H9 (cell line): ENCODE results near the gene LAMB1. TPM values are rescaled to one million over a fixed set of nuclear protein-coding genes. Genes with fewer than 3 reads are reported as not detected.

Experiments used
- DNase-seq: peaks from one replicate; pipeline ENCODE4 v3.0.0-alpha.2; 2017
- H2AFZ ChIP-seq: one replicate; pipeline ENCODE4 v1.6.1; 2013; ENCODE audit warnings: mild to moderate bottlenecking, low read length, control low read depth, moderate library complexity
- H2AK5ac ChIP-seq: 2 replicates; pipeline ENCODE4 v1.6.1; 2013; ENCODE audit warnings: low read length, control low read depth, mixed read lengths; ENCODE audit not compliant: insufficient read length
- H2BK120ac ChIP-seq: one replicate; pipeline ENCODE4 v1.6.1; 2013; ENCODE audit warnings: low read depth, mild to moderate bottlenecking, low read length, control low read depth, inconsistent platforms; ENCODE audit not compliant: poor library complexity, severe bottlenecking
- H2BK12ac ChIP-seq: 2 replicates; pipeline ENCODE4 v1.6.1; 2013; ENCODE audit warnings: low read length, control low read depth, mixed read lengths, low read depth; ENCODE audit not compliant: insufficient read length
- H2BK15ac ChIP-seq: 2 replicates; pipeline ENCODE4 v1.6.1; 2013; ENCODE audit warnings: low read depth, low read length, control low read depth
- H2BK20ac ChIP-seq: one replicate; pipeline ENCODE4 v1.6.1; 2013; ENCODE audit warnings: low read depth, mild to moderate bottlenecking, low read length, control low read depth, inconsistent platforms; ENCODE audit not compliant: poor library complexity, severe bottlenecking
- H2BK5ac ChIP-seq: 2 replicates; pipeline ENCODE4 v1.6.1; 2013; ENCODE audit warnings: low read length, control low read depth, mixed read lengths; ENCODE audit not compliant: insufficient read length
- H3K14ac ChIP-seq: 2 replicates; pipeline ENCODE4 v1.6.1; 2013; ENCODE audit warnings: low read length, control low read depth; ENCODE audit not compliant: insufficient read depth
- H3K18ac ChIP-seq: 2 replicates; pipeline ENCODE4 v1.6.1; 2013; ENCODE audit warnings: low read depth, mild to moderate bottlenecking, mixed read lengths, low read length, control low read depth; ENCODE audit not compliant: insufficient read length
- H3K23ac ChIP-seq: 2 replicates; pipeline ENCODE4 v1.6.1; 2013; ENCODE audit warnings: low read length, control low read depth, mixed read lengths, low read depth; ENCODE audit not compliant: insufficient read length
- H3K23me2 ChIP-seq: 2 replicates; pipeline ENCODE4 v1.6.1; 2013; ENCODE audit warnings: low read depth, mild to moderate bottlenecking, mixed read lengths, low read length, control low read depth; ENCODE audit not compliant: insufficient read length, poor library complexity, severe bottlenecking
- H3K27ac ChIP-seq: 2 replicates; pipeline ENCODE4 v1.5.1; 2013; ENCODE audit warnings: low read length, control low read depth, mixed read lengths, low read depth; ENCODE audit not compliant: insufficient read length
- H3K27me3 ChIP-seq: 2 replicates; pipeline ENCODE4 v1.6.1; 2013; ENCODE audit warnings: low read length, control low read depth, inconsistent platforms; ENCODE audit not compliant: insufficient read depth
- H3K4ac ChIP-seq: 2 replicates; pipeline ENCODE4 v1.6.1; 2013; ENCODE audit warnings: low read depth, mild to moderate bottlenecking, control low read depth, inconsistent platforms, low read length, moderate library complexity
- H3K4me1 ChIP-seq: 2 replicates; pipeline ENCODE4 v1.6.1; 2013; ENCODE audit warnings: low read length, control low read depth, inconsistent platforms; ENCODE audit not compliant: insufficient read depth
- H3K4me2 ChIP-seq: 2 replicates; pipeline ENCODE4 v1.6.1; 2013; ENCODE audit warnings: low read length, control low read depth, mixed read lengths; ENCODE audit not compliant: insufficient read length, insufficient read depth
- H3K56ac ChIP-seq: 2 replicates; pipeline ENCODE4 v1.6.1; 2013; ENCODE audit warnings: low read depth, mild to moderate bottlenecking, mixed read lengths, low read length, control low read depth; ENCODE audit not compliant: insufficient read length
- H3K79me1 ChIP-seq: 2 replicates; pipeline ENCODE4 v1.6.1; 2013; ENCODE audit warnings: low read depth, mild to moderate bottlenecking, moderate library complexity, low read length, control low read depth, inconsistent platforms; ENCODE audit not compliant: insufficient read depth, poor library complexity, severe bottlenecking
- H3K79me2 ChIP-seq: 2 replicates; pipeline ENCODE4 v1.6.1; 2013; ENCODE audit warnings: low read length, control low read depth, inconsistent platforms; ENCODE audit not compliant: insufficient read depth
- H3K9ac ChIP-seq: 2 replicates; pipeline ENCODE4 v1.6.1; 2013; ENCODE audit warnings: low read length, control low read depth, mixed read lengths; ENCODE audit not compliant: insufficient read length; ENCODE audit errors: extremely low read depth
- H3K9me3 ChIP-seq: one replicate; pipeline ENCODE4 v1.6.1; 2013; ENCODE audit warnings: low read depth, low read length, inconsistent platforms; ENCODE audit not compliant: control insufficient read depth
- H3T11ph ChIP-seq: one replicate; pipeline ENCODE4 v1.6.1; 2013; ENCODE audit warnings: mild to moderate bottlenecking, low read length, control low read depth, inconsistent platforms
- H4K20me1 ChIP-seq: one replicate; pipeline ENCODE4 v1.6.1; 2013; ENCODE audit not compliant: control insufficient read depth, insufficient read length, insufficient read depth
- H4K5ac ChIP-seq: 2 replicates; pipeline ENCODE4 v1.6.1; 2013; ENCODE audit warnings: low read depth, mild to moderate bottlenecking, mixed read lengths, low read length, control low read depth; ENCODE audit not compliant: insufficient read length
- H4K8ac ChIP-seq: replicated peaks from 2 replicates; pipeline ENCODE4 v1.6.1; 2013; ENCODE audit warnings: low read length, control low read depth, mixed read lengths, low read depth; ENCODE audit not compliant: insufficient read length
- H4K91ac ChIP-seq: 2 replicates; pipeline ENCODE4 v1.6.1; 2013; ENCODE audit warnings: low read depth, mild to moderate bottlenecking, moderate library complexity, mixed read lengths, low read length, control low read depth; ENCODE audit not compliant: insufficient read length
- H3K27ac Mint-ChIP-seq, 3 experiments: 2 replicates in 2 of 3; 3 replicates in 1 of 3; pipeline ENCODE4 v1.8.0; 2020 to 2021; ENCODE audit warnings: mixed read lengths in 3 of 3, mild to moderate bottlenecking in 1 of 3, moderate library complexity in 1 of 3
- H3K27me3 Mint-ChIP-seq: 2 replicates; pipeline ENCODE4 v1.8.0; 2021; ENCODE audit warnings: low read depth, mild to moderate bottlenecking, moderate library complexity, mixed read lengths
- H3K36me3 Mint-ChIP-seq, 3 experiments: 2 replicates in 2 of 3; 3 replicates in 1 of 3; pipeline ENCODE4 v1.8.0; 2020 to 2021; ENCODE audit warnings: low read depth in 3 of 3, mixed read lengths in 3 of 3; ENCODE audit not compliant: insufficient read depth in 1 of 3
- H3K4me1 Mint-ChIP-seq, 2 experiments: 2 replicates each; pipeline ENCODE4 v1.8.0; 2020; ENCODE audit warnings: mixed read lengths in 2 of 2
- H3K4me3 Mint-ChIP-seq, 2 experiments: 2 replicates in 1 of 2; 3 replicates in 1 of 2; pipeline ENCODE4 v1.8.0; 2020 to 2021; ENCODE audit warnings: mild to moderate bottlenecking in 2 of 2, mixed read lengths in 2 of 2, moderate library complexity in 1 of 2
- H3K9me3 Mint-ChIP-seq, 2 experiments: 2 replicates in 1 of 2; 3 replicates in 1 of 2; pipeline ENCODE4 v1.8.0; 2020; ENCODE audit warnings: mild to moderate bottlenecking in 2 of 2, mixed read lengths in 2 of 2, moderate library complexity in 1 of 2
- CTCF ChIP-seq: fragments of 200-600 bp; sonication (generic); conservative IDR thresholded peaks from 3 replicates; pipeline ENCODE4 v1.8.0; 2021; ENCODE audit warnings: antibody characterized with exemption, mild to moderate bottlenecking
- WGBS: extraction: QIAGEN DNeasy Blood & Tissue Kit; methylation state at CpG from one replicate; pipeline ENCODE4 v1.1.7; 2013; ENCODE audit warnings: missing lambda C conversion rate, low lambda C conversion rate, mixed read lengths; ENCODE audit not compliant: insufficient read length; ENCODE audit errors: extremely low coverage; 5-methylcytosine and 5-hydroxymethylcytosine counted together
- total RNA-seq: library from RNA; stranded (reverse); gene quantifications from 2 replicates; pipeline ENCODE4 v1.2.1, GENCODE V29; 2021

The LAMB1 gene
- total RNA-seq, 1 experiment from 2014 or later = 75.8 TPM

DNA sequence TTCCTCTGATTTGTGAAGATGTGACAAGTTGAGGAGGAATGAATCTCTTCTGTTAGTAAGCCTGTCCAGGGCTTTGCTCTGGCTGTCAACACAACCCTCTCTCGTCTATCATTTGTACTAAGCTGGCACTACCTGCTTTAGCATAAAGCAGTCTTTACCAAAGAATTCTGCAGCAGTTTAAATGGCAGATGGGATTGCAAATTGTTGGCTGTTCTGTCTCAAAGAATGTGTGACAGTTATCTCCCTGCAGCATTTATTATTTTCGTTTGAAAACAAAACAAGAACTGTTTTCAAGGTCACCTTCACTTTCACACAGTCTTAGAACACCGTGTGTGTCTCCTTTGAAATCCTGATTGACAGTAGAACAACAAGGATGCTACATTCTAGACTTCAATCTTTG, 4.8 kb upstream of the LAMB1 start:
- H2BK12ac ChIP-seq = no peak overlapping the region
- H3K9me3 ChIP-seq = no peaks in the 10 kb centered on the region
- no peaks in the 10 kb centered on the region for H3K23me2 ChIP-seq
- no peak overlapping the region for H3K9ac ChIP-seq
- no peak overlapping the region for H2BK120ac ChIP-seq
- H4K91ac ChIP-seq = no peak overlapping the region
- no peak overlapping the region for H3K27ac ChIP-seq
- no peak overlapping the region for H2AFZ ChIP-seq
- H2BK20ac ChIP-seq = no peak overlapping the region
- peaks cover 62% of the 10 kb centered on the region for H3K27me3 Mint-ChIP-seq
- H3K23ac ChIP-seq = no peak overlapping the region
- H3K4ac ChIP-seq = no peak overlapping the region
- no peak overlapping the region for H2AK5ac ChIP-seq
- H3K14ac ChIP-seq = no peak overlapping the region
- no peak overlapping the region for H3K56ac ChIP-seq
- H3K4me3 Mint-ChIP-seq = no peak overlapping the region
- H4K8ac ChIP-seq = no peak overlapping the region
- no peaks in the 10 kb centered on the region; a peak in 1 of 5 replicates for H3K9me3 Mint-ChIP-seq
- peaks cover 12 to 15% of the 10 kb centered on the region in 2 experiments for H3K4me1 Mint-ChIP-seq
- no peak overlapping the region for H3K4me2 ChIP-seq
- H3K79me2 ChIP-seq = no peaks in the 10 kb centered on the region
- H4K5ac ChIP-seq = no peak overlapping the region
- H3K36me3 Mint-ChIP-seq = no peaks in the 10 kb centered on the region
- H3T11ph ChIP-seq = no peak overlapping the region
- H2BK5ac ChIP-seq = no peak overlapping the region
- no CpG with 5 or more reads among the region's 3 CpGs for WGBS
- H3K4me1 ChIP-seq = no peaks in the 10 kb centered on the region; the same call in 1 of the 2 replicates
- H3K18ac ChIP-seq = no peak overlapping the region
- no peaks in the 10 kb centered on the region for H4K20me1 ChIP-seq
- no peaks in the 10 kb centered on the region for H3K79me1 ChIP-seq
- H2BK15ac ChIP-seq = no peak overlapping the region
- DNase-seq = no peak
- no peak overlapping the region for H3K27ac Mint-ChIP-seq
- no peak for TF ChIP-seq CTCF
- H3K27me3 ChIP-seq = peaks cover 35% of the 10 kb centered on the region
